ENCODE data around the gene SLC34A1. TPM values are rescaled to one million over a fixed set of nuclear protein-coding genes. Genes with fewer than 3 reads are reported as not detected.
"Not testable (repeated sequence)": the region's sequence is repeated elsewhere in the genome, so short reads cannot be mapped to it uniquely, and the experiment has no call there.

Gene SLC34A1
- total RNA-seq, 3 donors from 2014 or later: not detected

DNA sequence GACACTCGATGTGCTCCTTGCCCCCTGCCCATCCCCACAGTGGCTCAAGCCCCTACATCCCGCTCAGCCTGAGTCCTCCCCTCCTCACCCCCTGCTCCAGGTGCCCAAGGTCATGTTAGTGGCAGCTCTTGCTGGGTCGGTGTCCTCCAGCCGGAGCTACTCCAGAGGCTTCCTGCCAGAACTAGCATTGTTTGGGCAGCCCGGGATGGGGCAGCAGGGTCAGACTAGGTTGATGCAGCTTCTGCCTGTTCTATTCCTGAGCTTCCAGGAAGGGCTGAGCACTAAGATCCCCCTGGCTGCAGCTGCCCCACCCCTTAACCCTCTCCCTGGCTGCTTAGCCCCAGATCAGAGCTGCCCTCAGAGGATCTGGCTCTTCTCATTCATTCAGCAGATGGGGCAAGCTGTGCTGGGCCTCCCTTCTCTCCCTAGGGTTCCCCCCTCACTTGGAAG, 25.8 kb upstream of the SLC34A1 start:
- no peak for DNase-seq
- TF ChIP-seq, protein P1, sequence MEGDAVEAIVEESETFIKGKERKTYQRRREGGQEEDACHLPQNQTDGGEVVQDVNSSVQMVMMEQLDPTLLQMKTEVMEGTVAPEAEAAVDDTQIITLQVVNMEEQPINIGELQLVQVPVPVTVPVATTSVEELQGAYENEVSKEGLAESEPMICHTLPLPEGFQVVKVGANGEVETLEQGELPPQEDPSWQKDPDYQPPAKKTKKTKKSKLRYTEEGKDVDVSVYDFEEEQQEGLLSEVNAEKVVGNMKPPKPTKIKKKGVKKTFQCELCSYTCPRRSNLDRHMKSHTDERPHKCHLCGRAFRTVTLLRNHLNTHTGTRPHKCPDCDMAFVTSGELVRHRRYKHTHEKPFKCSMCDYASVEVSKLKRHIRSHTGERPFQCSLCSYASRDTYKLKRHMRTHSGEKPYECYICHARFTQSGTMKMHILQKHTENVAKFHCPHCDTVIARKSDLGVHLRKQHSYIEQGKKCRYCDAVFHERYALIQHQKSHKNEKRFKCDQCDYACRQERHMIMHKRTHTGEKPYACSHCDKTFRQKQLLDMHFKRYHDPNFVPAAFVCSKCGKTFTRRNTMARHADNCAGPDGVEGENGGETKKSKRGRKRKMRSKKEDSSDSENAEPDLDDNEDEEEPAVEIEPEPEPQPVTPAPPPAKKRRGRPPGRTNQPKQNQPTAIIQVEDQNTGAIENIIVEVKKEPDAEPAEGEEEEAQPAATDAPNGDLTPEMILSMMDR (IDR thresholded peaks at IDR 0.05): no peak
- Histone ChIP-seq H3K9me3 (no peaks in the 10 kb centered on the region), H3K4me1 (ENCODE audit: low read depth) (peaks cover 26% of the 10 kb centered on the region), H3K36me3 (ENCODE audit: low read depth) (no peaks in the 10 kb centered on the region), H3K4me3 (no peak overlapping the region)
- peak; percentile 3 for ATAC-seq
- intact Hi-C loops (cut with DNase I, micrococcal nuclease): no loop called here

DNA sequence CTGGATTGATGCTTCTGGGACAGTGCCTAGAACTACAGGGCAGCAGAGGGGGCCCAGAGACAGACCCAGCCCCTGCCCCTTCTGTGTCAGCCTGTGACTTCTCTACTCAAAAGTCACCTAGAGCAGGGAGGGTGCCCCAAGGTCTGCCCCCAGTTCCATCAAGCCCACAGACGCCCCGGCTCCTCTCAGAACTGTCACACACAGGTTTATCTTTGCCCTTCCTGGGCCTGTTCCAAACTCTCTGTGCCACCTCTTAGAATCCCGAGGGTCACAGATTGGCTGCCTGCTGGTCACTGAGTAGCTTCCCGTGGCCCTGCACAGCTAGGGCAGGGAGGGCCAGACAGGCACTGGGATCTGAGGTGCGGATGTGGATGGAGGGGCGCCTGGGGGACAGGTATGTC, 24.8 kb upstream of the SLC34A1 start:
- intact Hi-C loops (cut with DNase I, micrococcal nuclease): no loop called here
- TF ChIP-seq, protein P1 (IDR thresholded peaks at IDR 0.05): no peak
- Histone ChIP-seq H3K4me3 (no peak overlapping the region), H3K36me3 (ENCODE audit: low read depth) (no peaks in the 10 kb centered on the region), H3K4me1 (ENCODE audit: low read depth) (peaks cover 33% of the 10 kb centered on the region), H3K9me3 (no peaks in the 10 kb centered on the region)
- DNase-seq: peak in 2 of 3 donors; percentile 23 to 48
- ATAC-seq: no peak

DNA sequence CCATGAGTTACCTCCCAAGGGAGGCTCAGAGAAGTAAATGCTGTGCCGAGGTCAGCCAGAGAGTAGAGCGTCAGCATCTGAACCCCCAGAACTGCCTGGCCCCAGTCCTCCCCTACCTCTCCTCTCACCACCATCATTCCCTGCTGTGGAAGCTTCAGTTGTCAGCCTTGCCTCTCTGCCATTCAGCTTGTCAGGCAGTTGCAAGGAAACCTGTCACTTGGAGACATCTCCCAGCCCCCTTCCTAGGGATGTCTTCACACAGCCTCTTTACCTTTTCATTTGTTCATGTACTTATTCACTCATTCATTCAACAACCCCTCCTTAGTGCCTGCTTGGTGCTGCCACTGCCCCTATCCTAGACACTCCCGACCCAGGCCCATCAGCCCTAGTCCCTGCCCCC, 24.4 kb upstream of the SLC34A1 start:
- Histone ChIP-seq H3K4me3 (no peak overlapping the region), H3K36me3 (ENCODE audit: low read depth) (no peaks in the 10 kb centered on the region), H3K4me1 (ENCODE audit: low read depth) (peaks cover 36% of the 10 kb centered on the region), H3K9me3 (no peaks in the 10 kb centered on the region)
- TF ChIP-seq, protein P1 (IDR thresholded peaks at IDR 0.05): no peak
- DNase-seq (peak in 1 of 3 donors; percentile 16), ATAC-seq (no peak)
- intact Hi-C loops (cut with DNase I, micrococcal nuclease): loop anchor here in 1 of 2 donors (10.0 kb wide), 1 partner anchor 45 kb away; the partner anchor contains the start of gene MXD3

GRCh38 chr5:177360740-177361139, 23.5 kb upstream of the SLC34A1 start:
- H3K4me3 ChIP-seq; ATAC-seq; H3K9me3 ChIP-seq; H3K36me3 ChIP-seq (ENCODE audit: low read depth): not testable (repeated sequence)
- intact Hi-C loops (cut with DNase I, micrococcal nuclease): loop anchor here in 1 of 2 donors (10.0 kb wide), 1 partner anchor 46 kb away; the partner anchor contains the start of gene MXD3
- H3K4me1 ChIP-seq (ENCODE audit: low read depth): peaks cover 36% of the 10 kb centered on the region
- peak in 2 of 3 donors; percentile 31 to 40 for DNase-seq

DNA sequence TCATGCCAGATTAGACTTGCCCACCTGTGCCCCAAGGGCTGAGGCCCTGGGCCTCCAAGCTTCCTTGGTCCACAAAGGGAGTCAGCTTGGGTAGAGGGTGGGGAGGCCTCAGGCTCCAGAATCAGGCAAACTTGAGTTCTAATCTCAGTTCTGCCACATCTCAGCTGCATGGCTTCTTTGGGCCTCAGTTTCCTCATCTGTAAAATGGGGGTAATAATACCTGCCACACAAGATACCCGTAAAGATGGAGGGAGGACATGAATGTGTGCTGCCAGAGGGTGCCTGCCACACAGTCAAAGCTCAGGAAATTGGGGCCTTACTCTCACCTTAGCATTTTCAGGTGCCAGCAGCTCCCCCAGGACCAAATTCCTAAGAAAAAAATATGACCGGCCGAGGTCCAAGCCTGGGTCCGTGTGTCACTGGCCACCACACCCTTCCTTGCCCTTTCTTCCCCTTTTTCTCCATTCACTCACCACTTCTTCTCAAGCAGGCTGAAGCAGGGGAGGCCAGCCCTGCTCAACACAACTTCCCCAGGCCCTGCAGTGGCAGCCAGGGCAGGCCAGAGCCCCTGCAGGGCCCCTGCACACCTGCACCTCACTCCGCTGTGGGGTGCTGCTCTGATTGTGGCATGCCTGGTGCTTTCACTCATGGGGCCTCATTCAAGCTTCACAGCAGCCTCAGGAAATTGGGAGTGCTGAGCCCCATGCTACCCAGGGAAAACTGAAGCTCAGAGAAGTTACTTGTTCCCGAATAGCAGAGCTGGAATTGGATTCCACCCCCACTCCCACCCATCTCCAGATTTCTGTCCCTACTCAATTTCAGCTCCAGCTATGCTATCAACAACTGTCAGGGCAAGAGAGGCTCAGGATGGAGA, 22.6 kb upstream of the SLC34A1 start:
- intact Hi-C loops (cut with DNase I, micrococcal nuclease): loop anchor here in 1 of 2 donors (10.0 kb wide), 1 partner anchor 47 kb away; the partner anchor contains the start of gene MXD3
- Histone ChIP-seq H3K9me3 (no peaks in the 10 kb centered on the region), H3K36me3 (ENCODE audit: low read depth) (no peaks in the 10 kb centered on the region), H3K4me1 (ENCODE audit: low read depth) (peaks cover 41% of the 10 kb centered on the region), H3K4me3 (no peak overlapping the region)
- TF ChIP-seq, protein P1 (IDR thresholded peaks at IDR 0.05): no peak
- DNase-seq (peak in 2 of 3 donors; percentile 39 to 58), ATAC-seq (no peak)

- DNase-seq (peak in 1 of 3 donors; percentile 55), ATAC-seq (no peak)
- no peaks in the 10 kb centered on the region for H3K36me3 ChIP-seq (ENCODE audit: low read depth)
- no peak overlapping the region for H3K4me3 ChIP-seq
- peaks cover 40% of the 10 kb centered on the region for H3K4me1 ChIP-seq (ENCODE audit: low read depth)
- no peaks in the 10 kb centered on the region for H3K9me3 ChIP-seq
- intact Hi-C loops (cut with DNase I, micrococcal nuclease): loop anchor here in 1 of 2 donors (10.0 kb wide), 1 partner anchor 47 kb away; the partner anchor contains the start of gene MXD3
- TF ChIP-seq, protein P1 (IDR thresholded peaks at IDR 0.05): no peak
Measured at GRCh38 chr5:177362292-177362609, 22.0 kb upstream of the SLC34A1 start.

All from mucosa of descending colon (tissue), 3 donors.